ENCODE measurements around the gene COX14.

- TF ChIP-seq POLR2AphosphoS5 (IDR thresholded peaks at IDR 0.05; ENCODE audit: low read length) = peak; percentile 58; the same call in 1 of the 2 replicates
- no peak for TF ChIP-seq EZH2 (IDR thresholded peaks at IDR 0.05; ENCODE audit: borderline replicate concordance, control insufficient read depth, low read depth, low read length)
- no peak for TF ChIP-seq SP1 (IDR thresholded peaks at IDR 0.05; ENCODE audit: low read depth, low read length)
- peak; percentile 65 to 92 (median 72) for TF ChIP-seq CTCF (IDR thresholded peaks at IDR 0.05 in 2 of 3, conservative IDR thresholded peaks at IDR 0.05 in 1 of 3; ENCODE audit: control insufficient read depth in 2 of 3, extremely low read depth in 1 of 3, insufficient read depth in 1 of 3, low read depth in 3 of 3, low read length in 3 of 3)
- TF ChIP-seq SIN3A (IDR thresholded peaks at IDR 0.05; ENCODE audit: low read depth, low read length) = peak; percentile 81; the same call in 1 of the 2 replicates
- TF ChIP-seq NBN (IDR thresholded peaks at IDR 0.05) = 0 out of 2 replicates have a peak, but pooled peaks have one; percentile 48
- TF ChIP-seq USF2 (IDR thresholded peaks at IDR 0.05; ENCODE audit: borderline replicate concordance, low read depth, low read length) = no peak
- TF ChIP-seq CBFB (IDR thresholded peaks at IDR 0.05; ENCODE audit: low read depth) = 0 out of 2 replicates have a peak, but pooled peaks have one; percentile 52
These were observed 27.0 kb upstream of the COX14 start, which contains the start of gene SMARCD1 for GRCh38 chr12:50084775-50085614.
